ENCODE results near the gene ZBTB38.

Gene ZBTB38, protein sequence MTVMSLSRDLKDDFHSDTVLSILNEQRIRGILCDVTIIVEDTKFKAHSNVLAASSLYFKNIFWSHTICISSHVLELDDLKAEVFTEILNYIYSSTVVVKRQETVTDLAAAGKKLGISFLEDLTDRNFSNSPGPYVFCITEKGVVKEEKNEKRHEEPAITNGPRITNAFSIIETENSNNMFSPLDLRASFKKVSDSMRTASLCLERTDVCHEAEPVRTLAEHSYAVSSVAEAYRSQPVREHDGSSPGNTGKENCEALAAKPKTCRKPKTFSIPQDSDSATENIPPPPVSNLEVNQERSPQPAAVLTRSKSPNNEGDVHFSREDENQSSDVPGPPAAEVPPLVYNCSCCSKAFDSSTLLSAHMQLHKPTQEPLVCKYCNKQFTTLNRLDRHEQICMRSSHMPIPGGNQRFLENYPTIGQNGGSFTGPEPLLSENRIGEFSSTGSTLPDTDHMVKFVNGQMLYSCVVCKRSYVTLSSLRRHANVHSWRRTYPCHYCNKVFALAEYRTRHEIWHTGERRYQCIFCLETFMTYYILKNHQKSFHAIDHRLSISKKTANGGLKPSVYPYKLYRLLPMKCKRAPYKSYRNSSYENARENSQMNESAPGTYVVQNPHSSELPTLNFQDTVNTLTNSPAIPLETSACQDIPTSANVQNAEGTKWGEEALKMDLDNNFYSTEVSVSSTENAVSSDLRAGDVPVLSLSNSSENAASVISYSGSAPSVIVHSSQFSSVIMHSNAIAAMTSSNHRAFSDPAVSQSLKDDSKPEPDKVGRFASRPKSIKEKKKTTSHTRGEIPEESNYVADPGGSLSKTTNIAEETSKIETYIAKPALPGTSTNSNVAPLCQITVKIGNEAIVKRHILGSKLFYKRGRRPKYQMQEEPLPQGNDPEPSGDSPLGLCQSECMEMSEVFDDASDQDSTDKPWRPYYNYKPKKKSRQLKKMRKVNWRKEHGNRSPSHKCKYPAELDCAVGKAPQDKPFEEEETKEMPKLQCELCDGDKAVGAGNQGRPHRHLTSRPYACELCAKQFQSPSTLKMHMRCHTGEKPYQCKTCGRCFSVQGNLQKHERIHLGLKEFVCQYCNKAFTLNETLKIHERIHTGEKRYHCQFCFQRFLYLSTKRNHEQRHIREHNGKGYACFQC (N-terminal part only)

DNA sequence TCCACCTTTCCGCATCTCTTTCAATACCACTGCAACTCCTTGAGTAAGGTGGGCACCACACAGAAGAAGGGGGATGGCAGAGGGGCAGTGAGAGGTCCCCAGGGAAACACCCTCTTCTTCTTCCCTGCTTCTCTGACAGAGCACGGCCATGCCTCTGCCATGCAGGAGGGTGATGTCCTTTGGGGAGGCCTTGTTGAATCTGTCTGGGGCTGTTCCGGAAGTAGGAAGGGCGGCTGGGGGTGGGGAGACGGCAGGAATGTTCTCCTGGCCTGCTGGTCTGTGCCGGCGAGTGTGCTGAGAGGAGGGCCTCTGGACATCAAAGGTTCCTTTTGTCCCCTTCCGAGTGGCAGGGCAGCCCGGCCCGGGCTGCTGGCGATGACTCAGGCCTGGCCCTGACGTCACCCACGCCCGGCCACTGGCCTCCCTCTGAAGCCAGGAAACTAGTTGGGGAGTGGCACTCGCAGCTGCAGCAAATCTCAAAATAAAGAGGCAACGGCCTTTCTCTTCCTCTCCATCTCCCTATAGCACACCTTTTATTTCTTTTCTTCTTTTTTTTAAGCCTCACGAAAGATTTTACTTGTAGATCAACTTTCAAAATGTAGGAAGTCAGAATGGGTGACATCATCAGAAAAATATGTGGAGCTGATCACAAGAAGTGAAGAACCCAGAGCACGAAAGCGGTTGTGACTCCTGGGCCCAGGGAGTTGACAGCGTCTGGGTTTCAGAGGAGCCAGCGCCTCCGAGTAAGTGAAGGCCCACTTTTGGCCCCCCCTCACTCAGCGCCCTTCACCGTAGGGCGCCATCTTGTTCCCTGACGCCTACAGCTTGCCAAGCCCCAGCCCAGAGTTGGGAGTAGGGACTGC is at the start of gene ZBTB38:
TSS of gene ZBTB38 (plus strand) at position 443 of the 863 bp plus-strand sequence. CDS start 73,885 bp downstream, outside the sequence.
- peak; percentile 95 for DNase-seq (ENCODE audit: low spot score)

DNA sequence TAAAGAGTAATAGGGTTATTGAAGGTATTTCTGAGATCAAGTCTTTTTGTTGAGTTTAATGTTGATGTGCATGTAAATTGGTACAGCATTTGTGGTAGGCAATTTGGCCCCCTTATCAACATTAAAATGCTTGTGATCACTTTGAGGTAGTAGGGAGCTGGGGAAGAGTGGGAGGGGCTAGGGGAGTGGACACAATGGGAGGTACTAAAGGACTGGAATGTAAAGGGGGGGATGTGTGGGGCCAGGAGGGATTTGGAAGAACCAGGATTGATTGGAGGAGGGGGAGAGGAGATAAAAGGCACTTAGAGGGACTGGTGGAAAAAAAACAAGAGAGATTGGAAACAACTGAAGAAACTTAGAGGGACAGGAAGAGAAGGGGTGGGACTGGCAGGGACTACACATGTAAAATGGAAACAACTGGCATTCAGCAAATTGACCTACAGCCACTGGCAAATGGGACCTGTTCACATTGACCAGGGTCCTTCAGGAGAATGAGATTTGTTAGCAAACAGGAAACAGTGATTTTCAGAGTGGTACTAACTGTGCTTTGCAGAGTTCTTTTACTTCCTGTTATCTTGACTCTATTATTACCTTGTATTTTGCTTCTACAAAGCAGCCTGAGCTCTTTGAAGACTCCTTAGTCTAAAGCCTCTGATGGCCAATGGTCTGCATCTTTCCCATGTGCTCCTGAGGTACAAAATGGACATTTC is 47.8 kb upstream of the ZBTB38 start:
- DNase-seq (ENCODE audit: low spot score): no peak

DNA sequence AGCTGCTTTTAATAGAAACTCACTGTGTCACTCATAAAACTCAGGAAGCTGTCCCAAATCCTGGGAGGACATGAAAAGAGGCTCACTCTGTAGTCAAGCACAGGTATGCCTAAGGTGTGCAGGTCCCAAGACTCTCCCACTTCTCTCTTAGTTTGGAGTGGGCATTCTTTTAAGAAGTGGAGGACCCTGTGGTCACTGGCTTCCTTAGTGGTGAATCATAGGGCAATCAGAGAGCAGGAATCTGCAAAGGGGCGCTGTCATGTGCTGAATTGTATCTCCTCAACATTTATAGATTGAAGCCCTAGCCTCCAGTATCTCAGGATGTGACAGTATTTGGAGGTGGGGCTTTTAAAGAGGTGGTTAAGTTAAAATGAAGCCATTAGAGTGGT is 47.2 kb upstream of the ZBTB38 start:
- no peak for DNase-seq (ENCODE audit: low spot score)

DNA sequence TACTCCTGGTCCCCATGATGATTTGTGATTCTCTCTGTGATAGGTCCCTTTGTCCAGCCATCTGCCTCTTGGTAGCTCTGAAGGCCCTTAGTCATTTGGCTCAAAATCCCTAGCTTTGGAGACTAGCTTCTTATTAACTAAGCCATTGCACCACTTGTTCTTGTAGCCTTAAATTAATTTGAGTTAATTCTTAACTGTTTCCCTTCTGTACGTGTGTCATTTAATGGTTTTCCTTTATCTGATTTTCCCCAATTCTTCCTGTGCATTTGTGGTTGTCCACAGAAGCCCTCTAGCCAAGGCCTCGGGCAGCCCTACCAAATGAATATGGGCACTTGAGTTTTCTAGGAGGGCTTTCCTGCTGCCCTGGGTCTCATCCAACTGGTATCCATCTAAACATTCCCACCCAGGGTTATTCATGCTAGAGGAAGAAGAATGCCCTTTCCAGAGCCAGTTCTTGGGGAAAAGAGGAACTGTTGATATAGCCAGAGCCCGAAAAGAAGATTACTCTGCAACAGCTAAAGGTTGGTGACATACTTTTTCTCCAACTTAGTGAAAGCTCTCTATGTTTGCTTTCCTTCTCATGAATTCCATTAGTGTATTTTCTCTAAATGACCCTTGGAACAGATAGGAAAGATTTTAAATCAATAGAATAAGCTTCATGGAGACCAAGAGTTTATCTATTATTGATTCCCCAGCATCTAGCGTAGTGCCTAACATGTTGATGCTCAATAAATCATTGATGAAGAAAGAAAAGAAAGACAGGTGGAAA is 44.2 kb upstream of the ZBTB38 start:
- no peak for DNase-seq (ENCODE audit: low spot score)

DNA sequence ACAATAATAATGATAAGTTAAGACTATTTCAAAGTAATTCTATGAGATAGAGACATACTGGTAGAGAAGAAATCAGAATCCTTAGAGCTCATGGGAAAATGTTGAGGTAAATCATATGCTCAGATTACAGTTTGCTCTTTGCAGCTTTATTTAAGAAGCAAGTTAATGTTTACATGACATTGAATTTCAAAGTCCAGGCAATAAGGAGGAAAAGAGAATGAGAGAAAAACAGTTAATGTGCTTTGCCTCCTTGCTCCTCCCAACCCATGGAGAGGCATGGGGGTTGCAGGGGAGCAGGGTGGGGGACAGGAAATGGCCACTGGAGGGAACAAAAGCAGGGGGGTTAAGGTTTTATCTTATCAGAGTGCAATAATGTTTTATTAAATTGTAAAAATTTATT is 42.2 kb upstream of the ZBTB38 start:
- DNase-seq (ENCODE audit: low spot score): no peak

DNA sequence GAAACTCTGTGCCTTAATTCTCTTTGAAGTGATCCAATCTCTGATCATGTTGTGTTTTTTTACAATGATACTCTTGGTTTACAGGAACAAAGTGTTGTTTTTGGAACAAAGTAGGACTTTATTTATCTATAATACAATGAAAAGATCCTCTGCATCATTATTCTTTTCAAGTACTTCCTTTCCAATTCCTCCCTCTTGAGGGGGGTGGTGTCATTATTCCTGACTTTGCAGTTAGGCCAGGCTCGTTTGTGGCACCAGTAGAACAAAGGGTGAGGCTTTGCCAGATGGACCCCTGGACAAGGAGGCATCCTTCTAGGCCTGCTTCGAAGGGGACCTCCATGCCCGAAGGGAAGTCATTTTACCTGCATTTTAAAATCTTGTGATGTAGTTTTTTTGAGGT is 41.7 kb upstream of the ZBTB38 start:
- no peak for DNase-seq (ENCODE audit: low spot score)

DNA sequence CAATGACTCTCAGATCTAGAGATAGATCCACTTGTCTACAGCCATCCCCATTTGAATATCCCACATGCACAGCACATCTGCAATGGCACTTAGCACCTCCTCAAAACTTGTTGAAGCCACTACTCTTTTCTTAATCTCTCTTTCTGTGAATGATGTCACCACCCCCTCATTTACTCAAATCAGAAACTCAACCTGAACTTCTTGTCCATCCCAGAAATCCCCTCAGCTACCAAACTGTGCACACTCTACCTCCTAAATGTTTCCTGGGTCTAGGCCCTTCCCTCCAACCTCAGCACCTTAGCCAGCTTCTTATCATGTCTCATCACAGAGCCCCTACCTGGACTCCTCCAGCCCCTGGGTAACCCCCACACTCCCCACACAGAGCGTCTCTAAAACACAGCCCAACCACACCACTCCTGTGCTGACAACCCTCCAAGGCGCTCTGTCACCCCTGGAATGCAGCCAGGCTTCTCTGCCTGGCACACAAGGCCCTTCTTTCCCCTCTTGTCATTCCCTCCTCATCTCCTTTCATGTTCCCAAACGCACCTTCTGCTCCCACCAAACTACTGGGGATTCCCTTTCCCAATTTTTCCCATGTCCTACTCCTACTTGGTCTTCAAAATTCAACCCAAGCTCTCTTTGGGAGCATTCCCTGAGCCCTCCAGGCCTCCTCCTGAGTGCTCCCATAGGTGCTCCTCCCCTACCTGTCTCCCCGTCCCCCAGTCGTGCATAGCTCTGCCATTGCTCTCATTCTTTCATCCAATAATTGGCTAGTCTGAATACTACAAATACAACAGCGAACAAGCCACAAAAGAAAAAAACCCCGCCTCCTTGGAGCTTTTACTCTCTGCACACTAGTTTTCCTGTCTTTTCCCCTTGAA is 39.8 kb upstream of the ZBTB38 start:
- DNase-seq (ENCODE audit: low spot score): no peak

DNA sequence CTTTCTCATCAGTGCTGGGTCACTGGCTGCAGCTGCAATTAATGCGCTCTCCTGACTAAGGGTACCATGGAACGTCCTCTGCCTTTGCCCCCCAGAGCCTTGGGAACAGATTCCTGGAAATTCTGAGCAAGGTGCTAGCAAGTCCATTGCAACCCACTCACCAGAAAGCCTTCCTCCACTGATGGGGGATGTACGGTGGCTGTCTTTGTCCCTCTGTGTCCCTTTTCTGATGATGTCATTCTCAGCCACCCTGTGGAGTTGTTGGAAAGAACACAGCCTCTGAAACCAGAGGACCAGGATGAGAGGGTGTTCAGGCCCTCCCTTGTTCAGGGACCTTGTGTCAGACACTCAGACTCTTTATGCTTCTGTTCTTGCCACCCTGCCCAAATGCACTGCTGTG is 38.1 kb upstream of the ZBTB38 start:
- no peak for DNase-seq (ENCODE audit: low spot score)

DNA sequence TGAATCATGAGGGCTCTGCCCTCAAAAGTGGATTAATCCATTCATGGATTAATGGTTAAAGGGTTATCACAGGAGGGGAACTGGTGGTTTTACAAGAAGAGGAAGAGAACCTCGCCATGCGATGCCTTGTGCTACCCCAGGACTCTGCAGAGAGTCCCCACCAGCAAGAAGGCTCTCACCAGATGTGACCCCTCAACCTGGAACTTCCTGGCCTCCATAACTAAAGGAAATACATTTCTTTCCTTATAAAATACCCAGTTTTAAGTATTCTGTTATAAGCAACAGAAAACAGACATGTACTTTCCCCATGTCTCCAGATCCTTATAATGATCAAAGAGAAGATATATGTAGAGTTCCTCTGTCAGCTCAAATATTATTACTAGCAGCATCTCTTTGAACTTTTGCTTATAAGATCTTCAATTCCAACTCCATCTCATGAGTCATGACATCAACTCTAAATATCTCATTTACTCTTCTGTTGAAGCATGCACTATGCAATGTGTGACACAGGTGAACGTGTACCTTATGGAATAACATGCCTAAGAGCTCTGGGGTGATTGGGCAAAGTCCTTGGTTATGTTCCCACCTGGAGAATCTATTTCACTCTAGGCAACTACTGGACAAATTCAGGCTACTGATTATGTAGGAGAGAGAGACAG is 37.5 kb upstream of the ZBTB38 start:
- no peak for DNase-seq (ENCODE audit: low spot score)

DNA sequence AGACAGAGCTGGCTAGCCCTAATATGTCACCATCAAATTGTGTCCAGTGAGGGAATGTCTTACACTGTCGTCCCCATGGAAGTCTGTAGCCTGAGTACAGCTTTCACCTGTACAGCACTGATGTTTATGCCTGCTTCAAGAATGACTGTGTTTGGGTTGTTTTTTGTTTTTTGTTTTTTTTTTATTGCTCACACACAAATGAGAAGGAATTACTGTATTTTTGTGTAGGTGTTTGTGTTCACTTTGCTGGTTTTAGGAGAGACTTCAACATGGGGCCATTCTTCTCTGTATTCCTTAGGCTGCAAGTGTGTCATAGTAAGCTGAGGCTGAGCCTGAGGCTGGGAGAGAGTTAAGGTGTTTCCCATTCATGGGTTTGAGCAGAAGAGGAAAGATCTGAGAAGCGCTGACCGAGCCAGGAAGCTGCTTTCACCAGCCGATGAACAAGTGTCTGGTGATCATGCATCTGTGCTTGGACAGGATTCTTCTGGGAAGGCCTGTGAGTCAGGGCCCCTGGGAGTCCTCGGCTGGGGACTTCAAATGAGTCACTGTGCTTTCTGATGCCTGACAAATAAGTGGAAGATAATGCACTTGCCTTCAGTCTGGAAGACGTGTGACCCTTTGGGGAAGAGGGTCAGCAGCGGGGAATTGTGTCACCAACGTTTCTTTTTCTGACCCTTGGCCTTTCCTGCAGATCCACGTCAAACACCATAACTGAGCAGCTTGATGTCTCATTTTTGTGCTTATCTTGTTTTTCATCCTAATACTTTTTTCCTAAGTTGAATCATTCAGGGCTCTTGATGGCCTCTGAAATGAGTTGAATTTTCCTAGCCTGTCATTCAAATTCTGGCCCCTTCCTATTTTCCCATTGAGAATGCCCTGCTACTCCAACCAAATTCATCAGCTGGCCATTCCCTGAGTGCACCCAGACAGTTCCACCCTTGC is 36.7 kb upstream of the ZBTB38 start:
- DNase-seq (ENCODE audit: low spot score): no peak

DNA sequence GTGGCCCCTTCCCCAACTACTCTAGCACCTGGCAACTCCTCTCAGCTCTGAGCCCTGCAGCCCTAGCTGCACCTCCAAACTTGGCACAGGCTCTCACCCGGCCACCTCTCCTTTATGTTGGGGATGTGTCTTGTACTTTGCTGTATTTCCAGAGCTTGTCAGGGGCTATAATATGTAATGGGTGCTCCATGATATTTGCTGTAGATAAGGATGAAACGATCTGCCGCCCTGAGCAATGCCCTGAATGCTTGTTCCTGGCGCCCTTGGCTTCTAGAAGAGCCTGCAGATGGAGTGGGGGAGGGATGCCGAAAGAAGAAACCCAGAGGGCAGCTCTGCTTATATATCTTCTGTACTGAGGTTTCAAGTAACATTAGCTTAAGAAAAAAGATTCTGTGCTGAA is 35.9 kb upstream of the ZBTB38 start:
- DNase-seq (ENCODE audit: low spot score): no peak

DNA sequence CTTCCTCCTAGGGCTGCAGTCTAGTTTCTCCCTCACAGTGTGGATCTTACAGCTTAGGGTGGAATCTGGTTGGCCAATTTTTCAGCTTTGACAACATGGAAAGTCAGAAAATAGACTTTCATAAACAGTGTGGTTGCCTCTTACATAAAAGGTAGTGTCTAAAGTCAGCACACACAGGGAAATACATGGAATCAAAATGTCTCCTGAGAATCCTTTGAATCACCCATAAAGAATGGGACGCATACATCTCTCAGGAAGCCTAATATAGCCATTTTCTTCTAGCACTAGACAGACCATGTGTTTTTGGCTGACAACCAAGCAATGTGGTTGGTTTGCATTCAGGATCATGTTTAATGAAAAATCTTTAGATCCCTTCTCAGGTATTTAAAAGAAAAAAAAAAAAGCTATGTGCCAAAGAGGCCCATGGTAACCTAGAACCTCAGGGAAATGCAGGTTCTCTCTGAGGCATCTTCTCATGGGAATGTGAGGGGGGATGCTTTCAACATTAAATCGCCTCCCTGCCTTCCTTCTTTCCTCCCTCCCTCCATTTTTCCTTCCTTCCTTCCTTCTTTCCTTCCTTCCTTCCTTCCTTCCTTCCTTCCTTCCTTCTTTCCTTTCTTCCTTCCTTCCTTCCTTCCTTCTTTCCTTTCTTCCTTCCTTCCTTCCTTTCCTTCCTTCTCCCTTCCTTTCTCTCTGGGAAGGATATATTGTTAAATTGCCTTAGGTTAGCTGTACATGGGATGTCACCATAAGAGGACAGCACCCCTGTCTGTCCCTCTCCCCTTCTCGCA is 34.3 kb upstream of the ZBTB38 start:
- DNase-seq (ENCODE audit: low spot score): no peak

DNA sequence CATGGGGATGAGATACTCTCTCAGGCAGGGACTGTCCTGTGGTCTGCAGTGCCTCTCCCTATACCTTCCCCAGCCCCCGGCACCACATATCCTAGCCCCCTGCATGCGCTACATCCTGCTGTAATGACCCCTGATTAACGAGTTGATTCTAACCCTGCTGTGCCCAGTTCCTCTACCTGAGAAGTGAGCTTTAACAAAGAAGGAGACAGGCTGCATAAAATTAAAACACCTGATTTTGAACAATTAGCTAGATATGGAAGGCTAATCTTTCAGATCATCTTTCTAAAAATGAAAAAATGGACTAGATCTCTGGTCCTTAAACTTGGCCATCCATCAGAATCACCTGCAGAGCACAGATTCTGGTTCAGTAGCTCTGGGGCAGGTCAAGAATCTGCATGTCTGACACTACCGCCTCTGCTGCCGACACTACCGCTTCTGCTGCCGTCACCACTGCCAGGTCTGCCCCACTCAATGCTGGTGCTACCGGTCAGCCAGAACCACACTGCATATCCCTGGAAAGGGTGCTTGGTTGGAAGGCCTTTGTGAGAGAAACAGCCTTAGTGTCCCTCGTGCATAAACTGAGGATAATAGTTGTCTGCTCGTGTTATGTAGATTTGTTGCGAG is 33.6 kb upstream of the ZBTB38 start:
- DNase-seq (ENCODE audit: low spot score): no peak

DNA sequence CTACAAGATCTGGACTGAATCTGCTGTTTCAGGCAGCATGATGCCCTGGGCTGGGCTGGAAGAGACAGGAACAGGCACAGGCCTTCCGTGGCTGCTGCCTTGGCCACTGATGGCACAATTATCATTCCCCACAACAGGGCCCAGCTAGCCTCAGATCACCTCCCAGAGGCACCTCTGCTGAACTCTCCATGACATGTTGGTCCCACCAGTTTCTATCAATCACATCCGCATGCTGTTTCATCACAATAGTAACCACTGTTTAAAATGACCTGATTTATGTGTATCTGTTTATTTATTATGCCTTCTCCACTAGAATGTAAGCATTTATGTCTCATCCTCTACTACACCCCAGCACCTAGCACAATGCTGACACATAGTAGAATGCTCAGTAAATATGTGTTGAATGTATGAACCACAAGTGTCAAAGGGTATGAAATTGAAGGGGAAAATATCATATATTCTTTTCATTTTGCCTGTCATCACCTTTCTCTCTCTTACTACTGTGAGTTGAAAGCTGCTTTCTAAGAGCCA is 32.7 kb upstream of the ZBTB38 start:
- no peak for DNase-seq (ENCODE audit: low spot score)

DNA sequence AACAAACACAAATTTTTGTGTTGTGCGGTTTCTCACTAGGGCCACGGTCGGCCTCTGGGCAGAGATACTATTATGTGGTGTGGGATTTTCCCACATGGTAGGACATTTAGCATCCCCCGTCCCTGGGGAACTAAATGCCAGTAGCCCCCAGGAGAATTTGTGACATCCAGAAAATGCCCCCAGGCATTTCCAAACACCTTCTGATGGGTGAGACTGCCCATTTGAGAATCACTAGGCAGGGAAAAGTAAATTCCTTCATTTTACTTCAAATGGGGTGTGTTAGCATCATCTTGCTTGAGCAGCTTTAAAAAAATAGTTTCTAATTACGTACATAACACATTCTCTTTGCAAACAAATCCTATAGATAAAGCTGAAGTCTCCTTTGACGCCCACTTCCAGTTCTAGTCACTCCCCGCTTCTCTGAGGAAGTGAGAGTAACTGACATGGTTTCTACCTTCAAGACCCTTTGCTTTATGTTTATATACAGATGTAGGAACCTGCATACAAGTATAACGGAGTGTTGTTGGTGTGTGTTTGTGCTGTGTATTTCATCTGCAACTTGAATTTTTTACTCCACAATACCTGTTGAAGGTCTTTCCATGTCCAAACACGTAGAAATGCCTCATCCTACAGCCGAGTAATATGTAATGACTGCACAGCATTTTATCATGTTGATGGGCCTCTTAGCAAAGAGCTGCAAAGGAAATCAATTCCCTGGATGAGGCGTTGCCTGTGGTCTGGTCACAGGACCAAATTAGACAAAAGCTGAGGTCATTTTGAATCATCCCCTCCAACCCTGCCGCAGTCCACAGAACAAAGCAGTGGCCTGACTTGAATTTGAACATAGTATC is 31.4 kb upstream of the ZBTB38 start:
- DNase-seq (ENCODE audit: low spot score): peak; percentile 15

All from Ammon's horn (tissue), 1 donor.